Left renal cortex interstitium (tissue), 4 donors: Measurements from ENCODE around the gene RNU1-1. TPM values are rescaled to one million over a fixed set of nuclear protein-coding genes. Genes with fewer than 3 reads are reported as not detected.
"Not testable (repeated sequence)": the region's sequence is repeated elsewhere in the genome, so short reads cannot be mapped to it uniquely, and the experiment has no call there.

Experiments used
- DNase-seq, 4 donors: peaks; one replicate each; pipeline ENCODE4 v3.0.0-alpha.2; 2013; ENCODE audit warnings: low read depth in 4 of 4, low spot score in 2 of 4, missing footprints in 1 of 4
- polyA plus RNA-seq, 4 donors: library from polyadenylated mRNA; unstranded; fragments of 120-200 nt; gene quantifications; one replicate each; pipeline ENCODE4 v1.2.1, GENCODE V29; 2013; ENCODE audit not compliant: insufficient read length in 4 of 4

Gene RNU1-1
- polyA plus RNA-seq, 4 donors: 2.1 TPM; not detected in 3

DNA sequence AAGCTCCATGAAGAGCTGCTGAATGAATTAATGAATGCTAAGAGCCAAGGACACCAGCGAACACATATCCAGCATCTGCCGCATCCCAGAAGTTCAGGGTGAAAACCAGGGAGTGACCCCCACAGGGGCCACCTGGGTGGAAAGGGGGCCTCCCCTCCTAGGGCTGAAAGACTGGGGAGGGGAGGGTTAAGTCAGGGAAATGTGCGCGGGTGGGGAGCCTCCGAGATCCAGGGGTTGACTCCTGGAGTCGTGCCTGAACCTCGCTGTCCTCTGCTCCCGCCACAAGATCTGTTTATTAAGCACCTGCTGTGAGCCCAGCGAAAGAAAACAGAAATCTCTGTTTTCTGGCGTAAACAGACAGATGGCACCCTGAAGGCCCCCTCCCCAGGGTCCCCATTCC is 16.0 kb downstream of the RNU1-1 start:
- DNase-seq: not testable (repeated sequence)

DNA sequence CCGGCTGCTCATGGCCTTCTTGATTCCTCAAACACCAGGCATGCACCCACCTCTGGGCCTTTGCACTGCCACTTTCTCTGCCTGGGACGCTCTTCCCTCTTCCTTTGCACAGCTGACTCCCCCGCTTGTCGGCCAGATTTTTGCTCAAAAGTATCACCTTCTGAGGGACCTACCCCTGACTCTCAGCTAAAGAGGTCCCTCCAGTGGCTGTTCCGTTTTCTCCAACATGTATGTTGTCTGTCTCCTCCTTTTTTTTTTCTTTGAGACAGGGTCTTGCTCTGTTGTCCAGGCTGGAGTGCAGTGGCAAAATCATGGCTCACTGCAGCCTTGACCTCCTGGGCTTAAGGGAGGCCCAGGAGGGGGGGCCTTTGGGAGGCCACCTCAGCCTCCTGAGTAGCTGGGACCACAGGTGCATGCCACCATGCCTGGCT is 16.6 kb downstream of the RNU1-1 start:
- not testable (repeated sequence) for DNase-seq

DNA sequence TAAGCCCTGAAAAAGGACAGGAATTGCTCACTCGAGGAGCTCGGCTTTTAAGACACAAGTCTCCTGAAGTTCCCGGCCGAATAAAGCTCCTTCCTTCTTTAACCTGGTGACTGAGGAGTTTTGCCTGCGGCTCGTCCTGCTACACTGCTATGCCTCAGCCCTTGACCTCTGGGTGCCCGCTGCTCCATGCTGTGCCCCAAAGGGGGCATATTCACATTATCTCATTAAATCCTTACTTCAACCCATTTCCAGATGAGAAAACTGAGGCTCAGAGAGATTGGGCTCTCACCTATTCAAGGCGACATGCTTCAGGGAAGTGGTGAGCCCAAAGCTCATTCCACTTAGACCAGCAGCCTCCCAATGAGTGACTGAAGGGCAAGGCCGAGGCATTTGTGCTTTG is 20.4 kb downstream of the RNU1-1 start:
- DNase-seq: not testable (repeated sequence)

DNA sequence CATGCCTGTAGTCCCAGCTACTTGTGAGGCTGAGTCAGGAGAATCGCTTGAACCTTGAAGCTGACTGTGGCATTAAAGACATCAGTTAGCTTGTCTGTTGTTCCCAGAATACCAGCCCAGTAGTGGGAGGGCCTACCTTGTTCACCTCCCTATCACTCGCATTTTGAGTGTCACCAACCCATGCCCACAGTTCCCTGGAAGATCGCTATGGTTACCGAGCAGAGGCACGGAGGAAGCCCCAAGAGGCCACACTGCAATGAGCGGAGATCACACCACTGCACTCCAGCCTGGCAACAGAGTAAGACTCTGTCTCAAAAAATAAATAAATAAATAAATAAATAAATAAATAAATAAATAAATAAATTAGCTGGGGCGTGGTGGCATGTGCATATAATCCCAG is 21.1 kb downstream of the RNU1-1 start:
- not testable (repeated sequence) for DNase-seq

DNA sequence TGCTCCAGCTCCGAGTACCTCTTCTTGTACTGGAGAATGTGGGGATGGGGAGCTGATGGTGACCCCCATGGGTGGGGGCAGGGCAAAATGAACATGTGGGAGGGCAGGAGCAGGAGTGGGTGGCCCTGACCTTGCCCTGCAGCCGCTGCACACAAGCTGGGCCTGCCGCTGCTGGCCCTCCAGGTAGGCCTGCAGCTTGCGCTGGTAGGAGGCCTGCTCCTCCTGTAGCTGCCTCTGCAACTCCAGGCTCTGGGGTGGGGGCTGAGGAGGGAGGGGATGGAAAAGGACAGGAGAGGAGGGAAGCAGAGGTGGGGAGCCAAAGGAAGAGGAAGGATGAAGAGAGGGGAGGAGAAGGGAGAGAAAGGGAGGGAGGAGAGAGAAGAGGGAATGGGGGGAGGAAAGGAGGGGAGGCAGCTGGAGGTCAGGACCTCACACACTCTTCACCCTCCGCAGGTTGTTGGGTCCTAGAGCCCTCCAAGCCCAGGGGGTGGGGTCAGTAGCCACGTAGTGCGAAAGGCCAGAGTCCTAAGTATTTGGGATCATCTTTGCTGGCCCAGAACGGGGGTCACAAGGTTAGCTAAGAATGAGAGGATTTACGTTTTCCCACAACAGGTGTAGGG is 22.9 kb downstream of the RNU1-1 start:
- DNase-seq: no peak

DNA sequence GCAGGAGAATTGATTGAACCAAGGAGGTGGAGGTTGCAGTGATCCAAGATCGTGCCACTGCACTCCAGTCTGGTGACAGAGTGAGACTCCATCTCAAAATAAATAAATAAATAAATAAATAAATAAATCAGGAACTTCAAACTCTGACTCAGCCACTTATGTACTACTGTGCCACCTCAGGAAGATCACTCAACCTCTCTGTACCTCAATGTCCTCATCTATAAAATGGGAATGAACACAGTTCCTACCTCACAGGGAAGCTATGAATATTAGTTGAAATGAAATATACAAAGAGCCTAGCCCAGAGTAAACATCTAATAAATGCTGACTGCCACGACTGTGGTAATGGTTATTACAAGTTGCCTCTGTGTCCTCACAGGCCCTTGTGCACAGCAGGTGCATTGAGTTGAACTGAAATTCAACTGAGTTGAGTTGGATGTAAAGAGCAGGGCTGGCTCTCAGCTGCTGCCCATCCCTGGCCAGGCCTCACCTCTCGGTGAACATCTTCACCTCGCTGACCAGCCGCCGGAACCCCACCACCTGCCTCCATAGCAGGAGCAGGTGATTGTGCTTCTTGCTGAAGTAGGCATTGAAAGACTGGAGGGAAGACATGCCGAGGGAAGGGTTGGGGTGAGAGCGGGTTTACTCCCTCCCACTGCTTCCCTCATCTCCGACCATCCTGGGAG is 24.7 kb downstream of the RNU1-1 start:
- not testable (repeated sequence) for DNase-seq

DNA sequence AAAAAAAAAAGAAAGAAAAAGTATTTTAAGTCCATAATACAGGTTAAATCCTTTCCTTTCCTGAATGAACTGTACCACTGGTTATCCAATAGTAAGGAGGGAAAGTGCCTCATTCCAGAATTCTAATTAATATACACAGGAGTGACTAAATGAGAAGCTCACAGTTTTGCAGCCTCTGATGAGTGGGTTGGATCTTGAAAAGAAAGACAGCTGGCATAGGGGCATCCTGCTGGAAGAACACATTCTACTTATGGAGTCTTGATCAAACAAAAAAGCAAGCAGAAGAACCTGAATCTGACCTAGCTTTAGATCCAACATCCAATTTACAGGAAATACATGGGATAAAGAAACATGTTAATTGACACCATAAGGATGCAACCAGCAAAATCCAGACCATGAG is 27.1 kb downstream of the RNU1-1 start:
- DNase-seq: not testable (repeated sequence)

DNA sequence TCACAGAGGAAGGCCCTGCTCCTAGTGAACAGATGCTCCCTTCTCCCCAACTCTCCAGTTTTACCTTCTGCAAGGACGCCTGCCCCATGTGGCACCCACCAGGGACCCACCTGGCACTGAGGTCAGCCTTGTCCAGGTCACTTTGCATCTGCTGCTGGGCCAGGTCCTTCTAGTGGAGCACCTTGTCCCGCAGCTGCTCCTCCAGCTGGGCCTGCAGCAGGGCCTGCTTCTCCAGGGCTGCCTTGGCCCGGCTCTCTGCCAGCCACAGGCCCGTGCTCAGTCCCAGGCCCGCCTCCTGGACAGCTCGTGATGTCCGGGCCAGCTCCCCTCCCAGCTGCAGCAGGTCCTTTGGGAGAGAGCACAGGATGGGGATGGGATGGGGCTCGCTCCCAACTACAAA is 27.8 kb downstream of the RNU1-1 start:
- DNase-seq: not testable (repeated sequence)

DNA sequence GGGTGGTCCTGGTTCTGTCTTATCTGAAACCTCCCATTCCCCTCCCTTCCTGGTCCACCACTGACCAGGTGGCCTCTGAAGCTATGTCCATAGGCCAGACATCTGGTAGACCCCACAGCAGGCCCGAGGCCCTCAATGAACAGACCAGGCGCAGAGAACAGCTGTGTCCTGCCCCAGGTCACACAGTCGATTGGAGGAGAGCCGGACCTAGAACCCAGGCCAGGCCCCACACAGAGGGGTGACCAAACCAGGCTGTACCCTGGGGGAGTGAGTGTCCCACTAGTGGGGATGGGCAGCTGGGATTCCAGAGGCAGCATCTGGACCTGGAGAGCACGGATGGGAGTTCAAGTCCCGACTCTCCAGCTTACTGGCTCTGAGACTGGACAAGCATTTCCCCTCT is 29.2 kb downstream of the RNU1-1 start:
- DNase-seq: no peak

DNA sequence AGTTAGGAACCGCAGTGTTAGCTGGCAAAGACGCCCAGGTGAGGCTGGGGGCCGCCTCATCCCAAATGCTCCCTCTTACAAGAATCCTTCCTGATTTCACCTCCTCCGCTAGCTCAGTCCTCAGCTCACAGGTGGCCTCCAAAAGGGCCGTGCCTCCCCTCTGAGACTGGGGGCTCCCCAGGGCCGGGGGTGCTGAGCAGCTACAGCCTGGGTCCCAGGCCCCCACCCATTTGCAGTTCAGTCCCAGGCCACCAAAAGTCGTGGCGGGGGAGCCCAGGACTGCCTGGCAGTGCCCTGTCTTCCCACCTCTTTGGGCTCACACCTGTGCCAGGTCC is 29.6 kb downstream of the RNU1-1 start:
- DNase-seq: no peak

DNA sequence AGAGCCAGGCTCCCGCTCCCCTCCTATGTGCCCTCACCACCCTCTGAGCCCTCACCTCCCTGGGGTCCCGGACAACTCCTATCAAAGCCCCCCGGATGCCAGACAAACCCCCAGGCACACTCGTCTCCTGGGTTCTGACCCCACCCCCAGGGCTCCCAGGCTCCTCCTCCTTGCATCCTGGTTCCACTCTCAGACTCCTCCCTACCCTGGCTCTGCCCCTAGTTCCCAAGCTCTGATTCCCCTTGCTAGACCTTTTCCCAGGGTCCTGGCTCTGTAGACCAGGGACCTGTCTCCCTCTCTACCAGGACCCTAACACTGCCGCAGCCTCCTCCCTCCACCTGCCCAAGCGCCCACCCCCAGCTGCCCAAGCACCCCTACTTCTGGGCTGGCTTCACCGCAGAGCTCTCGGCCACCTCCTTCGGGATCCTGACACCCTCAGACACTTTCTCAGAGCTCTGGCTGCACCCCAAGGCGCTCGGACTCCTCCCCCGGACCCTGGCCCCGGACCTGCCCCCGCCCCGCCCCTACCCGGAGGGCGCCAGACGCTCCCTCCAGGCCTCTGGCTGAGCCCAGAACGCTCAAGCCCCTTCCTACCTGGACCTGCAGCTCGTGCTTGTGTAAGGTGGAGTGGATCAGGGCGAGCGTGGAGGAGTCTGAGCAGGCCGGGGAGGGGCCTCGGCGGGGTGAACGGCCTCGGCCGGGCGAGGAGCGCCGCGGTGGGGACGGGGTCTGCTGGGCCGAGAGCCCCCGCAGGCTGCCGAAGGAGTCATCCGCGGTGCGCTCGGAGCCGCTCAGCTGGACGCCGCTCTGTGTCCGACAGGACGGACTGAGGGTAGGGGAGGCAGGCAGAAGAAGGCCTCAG is 30.2 kb downstream of the RNU1-1 start:
- not testable (repeated sequence) for DNase-seq

DNA sequence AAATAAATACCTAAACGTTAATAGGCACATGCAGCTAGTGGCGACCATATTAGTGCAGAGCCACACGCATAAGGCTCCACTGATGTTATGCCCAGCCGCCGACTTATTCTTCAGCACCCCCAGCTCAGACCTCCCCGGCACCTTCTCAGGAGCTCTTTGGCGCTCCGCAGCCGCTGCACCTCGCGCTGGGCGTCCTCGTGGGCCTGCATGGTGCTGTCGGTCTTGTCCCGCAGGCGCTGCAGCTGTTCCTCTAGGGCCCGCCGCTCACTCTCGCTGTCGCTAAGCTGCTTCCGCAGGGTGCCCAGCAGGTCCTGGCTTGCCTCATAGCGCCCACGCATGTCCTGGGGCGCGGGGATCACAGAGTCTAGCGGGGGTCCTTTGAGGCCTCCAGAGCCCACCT is 30.9 kb downstream of the RNU1-1 start:
- DNase-seq: not testable (repeated sequence)

DNA sequence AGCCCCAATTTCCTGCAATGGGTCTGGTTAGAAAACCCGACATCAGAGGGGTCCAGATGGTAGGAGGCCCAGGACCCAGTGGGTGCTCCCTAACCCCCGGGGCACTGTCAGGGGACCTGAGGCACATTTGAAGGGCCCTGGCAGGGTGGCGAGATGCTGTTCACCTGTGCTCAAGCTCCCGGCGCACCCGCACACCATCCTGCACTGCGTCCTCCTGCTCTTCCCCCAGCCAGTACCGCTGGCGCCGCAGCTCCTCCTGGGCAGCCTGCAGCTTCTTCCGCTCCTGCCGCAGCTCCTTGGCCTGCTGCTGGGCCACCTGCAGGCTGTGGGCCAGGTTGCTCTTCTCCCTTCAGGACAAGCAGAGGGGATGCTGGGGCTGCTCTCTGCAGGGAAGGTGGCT is 36.0 kb downstream of the RNU1-1 start:
- no peak for DNase-seq

DNA sequence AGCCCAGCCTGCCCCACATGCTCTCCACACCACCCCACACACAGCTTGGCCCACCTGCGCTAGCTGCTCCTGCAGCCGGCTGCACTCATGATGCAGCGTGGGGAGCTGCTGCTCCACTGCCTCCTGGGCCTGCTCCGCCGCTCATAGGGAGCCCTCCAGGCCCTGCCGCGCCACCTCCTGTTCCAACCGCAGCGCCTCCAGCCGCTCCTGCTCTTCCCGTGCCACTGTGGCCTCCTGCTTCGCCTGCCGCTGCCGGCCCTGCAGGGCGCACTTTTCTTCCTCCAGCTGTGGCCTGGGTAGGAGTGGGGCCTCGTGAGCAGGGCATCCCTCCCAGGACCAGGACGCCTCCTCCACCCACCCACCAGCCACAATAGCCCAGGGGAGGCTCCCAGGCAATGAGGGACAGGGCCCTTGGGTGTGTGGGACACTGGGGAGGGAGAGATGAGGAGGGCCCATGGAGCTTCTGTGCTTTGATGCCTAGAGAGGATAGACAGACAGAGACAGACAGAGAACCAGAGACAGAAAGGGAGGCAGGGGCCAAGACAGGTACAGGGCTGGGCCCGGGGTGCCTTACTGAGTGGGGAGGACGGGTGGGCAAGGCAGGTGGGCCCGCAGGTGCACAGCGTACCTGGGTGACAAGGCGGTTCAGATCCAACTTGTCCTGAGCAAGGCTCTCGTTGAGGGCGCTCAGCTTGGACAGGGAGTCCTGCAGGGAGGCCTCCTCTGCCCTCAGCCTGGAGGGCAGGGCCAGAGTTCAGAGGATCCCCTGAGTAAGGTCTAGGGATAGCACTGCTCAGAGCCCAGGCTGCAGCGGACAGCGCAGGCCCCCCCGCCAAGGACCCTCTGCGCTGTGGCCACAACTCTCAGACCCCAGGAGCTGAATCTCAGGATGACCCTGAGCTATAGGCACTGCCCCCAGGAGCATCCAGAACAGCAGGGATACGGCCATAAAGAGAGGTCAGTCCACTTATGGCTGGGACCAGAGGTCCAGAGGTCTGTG is 38.0 kb downstream of the RNU1-1 start:
- DNase-seq: not testable (repeated sequence)

DNA sequence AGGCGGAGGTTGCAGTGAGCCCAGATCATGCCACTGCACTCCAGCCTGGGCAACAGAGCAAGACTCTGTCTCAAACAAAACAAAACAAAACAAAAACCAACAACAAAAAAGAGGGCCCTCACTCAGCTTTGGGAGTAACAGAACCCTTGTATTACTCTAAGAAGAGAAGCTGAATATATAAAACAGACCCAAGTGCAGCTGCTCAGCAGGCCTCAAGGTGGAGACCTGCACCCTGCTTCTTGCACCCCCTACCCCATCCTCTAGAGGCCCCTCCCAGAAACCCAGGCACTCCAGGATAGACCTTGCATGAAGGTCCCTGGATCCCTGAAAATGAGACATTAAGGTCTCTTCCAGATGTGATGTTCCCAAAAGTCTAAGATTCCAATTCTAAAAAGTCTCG is 39.2 kb downstream of the RNU1-1 start:
- DNase-seq: not testable (repeated sequence)

DNA sequence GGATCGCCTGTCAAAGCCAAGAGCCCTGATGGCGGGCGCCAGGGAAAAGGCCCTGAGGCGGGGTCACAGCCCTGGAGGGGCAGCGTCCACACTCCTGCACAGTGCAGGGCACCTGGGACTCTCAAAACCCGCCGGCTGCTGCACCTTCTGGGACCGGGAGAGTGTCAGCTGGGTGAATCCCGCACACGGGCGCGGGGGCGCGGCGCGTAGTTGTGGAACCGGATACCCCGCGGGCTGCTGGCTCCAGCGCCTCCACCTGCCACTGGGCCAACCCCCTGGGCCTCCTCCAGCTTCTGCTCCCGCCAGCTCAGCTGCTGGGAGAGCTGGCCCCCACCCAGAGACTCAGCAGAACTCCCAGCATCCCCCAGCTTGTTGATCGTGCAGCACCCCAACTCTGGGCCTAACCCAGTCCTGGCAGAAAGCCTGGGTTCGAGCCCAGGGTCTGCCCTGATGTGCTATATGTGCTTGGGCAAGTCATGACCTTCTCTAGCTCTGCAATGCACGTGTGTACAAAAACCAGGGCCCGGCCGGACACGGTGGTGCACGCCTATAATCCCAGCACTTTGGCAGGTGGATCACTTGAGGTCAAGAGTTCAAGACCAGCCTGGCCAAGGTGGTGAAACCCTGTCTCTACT is 39.8 kb downstream of the RNU1-1 start:
- DNase-seq: peak in 1 of 4 donors; percentile 10

DNA sequence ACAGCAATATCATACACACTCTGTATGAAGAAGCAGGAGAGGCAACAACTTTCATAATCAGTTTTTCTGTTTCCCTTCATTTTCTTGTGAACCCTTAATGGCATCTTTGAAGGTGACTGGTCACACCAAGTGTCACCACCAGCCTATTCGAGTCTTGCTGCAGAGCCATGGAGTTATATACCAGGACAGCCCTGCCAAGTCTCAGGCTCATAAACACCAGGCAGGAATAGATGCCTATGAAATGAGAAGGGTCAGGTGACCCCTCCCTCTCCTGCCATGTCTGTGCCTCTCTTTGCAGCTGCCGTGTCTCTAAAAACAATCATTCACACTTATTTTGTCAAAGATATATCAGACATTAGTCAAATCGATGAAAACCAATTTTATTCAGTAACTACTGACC is 45.5 kb downstream of the RNU1-1 start:
- DNase-seq: no peak

DNA sequence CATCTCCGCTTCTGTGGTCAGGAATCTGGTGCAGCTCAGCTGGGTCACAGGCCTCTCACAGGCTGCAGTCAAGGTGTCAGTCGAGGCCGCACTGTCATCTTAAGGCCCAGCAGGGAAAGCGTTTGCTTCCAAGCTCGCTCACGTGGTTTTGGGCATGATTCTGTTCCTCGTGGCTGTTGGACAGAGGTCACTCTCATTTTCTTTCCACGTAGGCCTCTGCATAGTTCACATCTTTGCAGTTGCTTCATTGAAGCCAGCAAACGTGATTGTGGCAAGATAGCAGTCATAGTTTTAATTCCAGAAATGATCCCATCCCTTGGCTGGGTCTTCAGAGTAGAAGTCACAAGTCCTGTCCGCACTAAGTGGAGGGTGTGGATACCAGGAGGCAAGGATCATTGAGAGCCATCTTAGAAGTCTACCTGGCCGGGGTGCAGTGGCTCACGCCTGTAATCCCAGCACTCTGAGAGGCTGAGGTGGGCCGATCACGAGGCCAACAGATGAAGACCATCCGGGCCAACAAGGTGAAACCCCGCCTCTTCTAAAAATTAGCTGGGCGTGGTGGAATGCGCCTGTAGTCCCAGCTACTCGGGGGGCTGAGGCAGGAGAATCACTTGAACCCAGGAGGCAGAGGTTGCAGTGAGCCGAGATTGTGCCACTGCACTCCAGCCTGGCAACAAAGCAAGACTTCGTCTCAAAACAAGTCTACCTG is 49.0 kb downstream of the RNU1-1 start:
- DNase-seq: no peak
